Naive thymus-derived CD4-positive, alpha-beta T cell (primary cell): Measurements from ENCODE around the gene SDC1. TPM values are rescaled to one million over a fixed set of nuclear protein-coding genes. Genes with fewer than 3 reads are reported as not detected.
"Not testable (repeated sequence)": the region's sequence is repeated elsewhere in the genome, so short reads cannot be mapped to it uniquely, and the experiment has no call there.

Source experiments
- ATAC-seq: fragments of 150-1000 bp; cut with Tn5 transposase; 2 replicates; pipeline ENCODE4 v1.10.0; 2021; ENCODE audit warnings: mild to moderate bottlenecking, moderate library complexity
- CTCF ChIA-PET: fragments of 350-600 bp; sonication (Branson Sonifier 250); formaldehyde crosslinking; loops from one replicate; lab custom pipeline; 2021; ENCODE audit warnings: antibody characterized with exemption; lab: Charles Lee
- POLR2A ChIA-PET: fragments of 350-600 bp; sonication (Branson Sonifier 250); formaldehyde crosslinking; loops from one replicate; lab custom pipeline; 2021; ENCODE audit warnings: antibody characterized with exemption, inconsistent platforms; lab: Charles Lee
- DNase-seq, 9 donors: peaks; one replicate each; pipeline versions ENCODE4 v3.0.0 to v3.0.0-alpha.2; 2020 to 2022; ENCODE audit warnings: mixed read lengths in 1 of 9
- H3K27ac ChIP-seq: one replicate; pipeline ENCODE4 v1.7.0; 2013; ENCODE audit warnings: mild to moderate bottlenecking, low read depth, low read length, moderate library complexity
- H3K27me3 ChIP-seq, 2 donors: one replicate each; pipeline ENCODE4 v1.7.0; 2013; ENCODE audit warnings: low read length in 2 of 2, mild to moderate bottlenecking in 2 of 2, moderate library complexity in 2 of 2; ENCODE audit not compliant: control insufficient read depth in 2 of 2, insufficient read depth in 2 of 2
- H3K36me3 ChIP-seq, 3 experiments: 1 replicate in 2 of 3; 2 replicates in 1 of 3; pipeline ENCODE4 v1.7.0; 2013; ENCODE audit warnings: low read length in 3 of 3, mild to moderate bottlenecking in 3 of 3, moderate library complexity in 1 of 3; ENCODE audit not compliant: insufficient read depth in 3 of 3, control insufficient read depth in 2 of 3
- H3K4me1 ChIP-seq, 2 donors: one replicate each; pipeline ENCODE4 v1.7.0; 2013; ENCODE audit warnings: low read length in 2 of 2, mild to moderate bottlenecking in 2 of 2, moderate library complexity in 1 of 2; ENCODE audit not compliant: control insufficient read depth in 2 of 2, insufficient read depth in 2 of 2
- H3K4me3 ChIP-seq: 2 replicates; pipeline ENCODE4 v1.7.0; 2013; ENCODE audit warnings: mild to moderate bottlenecking, low read length
- H3K9me3 ChIP-seq, 3 experiments: 1 replicate in 2 of 3; 2 replicates in 1 of 3; pipeline ENCODE4 v1.7.0; 2013; ENCODE audit warnings: low read length in 3 of 3; ENCODE audit not compliant: control insufficient read depth in 2 of 3
- H3K27ac Mint-ChIP-seq, 9 donors: one replicate each; pipeline ENCODE4 v1.8.0; 2020 to 2022; ENCODE audit warnings: mixed read lengths in 9 of 9, mild to moderate bottlenecking in 8 of 9, moderate library complexity in 5 of 9, inconsistent platforms in 2 of 9
- H3K27me3 Mint-ChIP-seq, 5 donors: one replicate each; pipeline ENCODE4 v1.8.0; 2021 to 2022; ENCODE audit warnings: mixed read lengths in 5 of 5, mild to moderate bottlenecking in 1 of 5
- H3K36me3 Mint-ChIP-seq, 5 donors: one replicate each; pipeline ENCODE4 v1.8.0; 2020 to 2022; ENCODE audit warnings: mixed read lengths in 5 of 5, mild to moderate bottlenecking in 3 of 5, inconsistent platforms in 1 of 5
- H3K4me1 Mint-ChIP-seq, 7 donors: one replicate each; pipeline ENCODE4 v1.8.0; 2020 to 2022; ENCODE audit warnings: mixed read lengths in 7 of 7, mild to moderate bottlenecking in 3 of 7, inconsistent platforms in 1 of 7
- H3K4me3 Mint-ChIP-seq, 10 donors: one replicate each; pipeline ENCODE4 v1.8.0; 2020 to 2022; ENCODE audit warnings: mild to moderate bottlenecking in 10 of 10, mixed read lengths in 10 of 10, moderate library complexity in 6 of 10, inconsistent platforms in 2 of 10
- H3K9me3 Mint-ChIP-seq, 11 donors: one replicate each; pipeline ENCODE4 v1.8.0; 2020 to 2022; ENCODE audit warnings: mixed read lengths in 11 of 11, mild to moderate bottlenecking in 4 of 11, inconsistent platforms in 1 of 11, moderate library complexity in 1 of 11
- intact Hi-C, 2 donors: fragments of 100-400 bp; cut with micrococcal nuclease; formaldehyde crosslinking; loops; one replicate each; pipeline ENCODE4 v1.15.1; 2023
- polyA plus RNA-seq, 2 donors: library from polyadenylated mRNA; unstranded; fragments of 300-500 nt; fragmentation: Illumina TruSeq; gene quantifications; one replicate each; pipeline ENCODE4 v1.2.3, GENCODE V29; 2021
- total RNA-seq, 6 experiments: library from RNA in 5 of 6; stranded (reverse) in 5 of 6; gene quantifications; 1 replicate in 5 of 6; 2 replicates in 1 of 6; pipeline ENCODE4 v1.2.3 and lab custom pipeline; 2021 to 2026

SDC1 gene
- total and polyA plus RNA-seq, 7 experiments from 2014 or later = 0.12 to 0.37 (median 0.22) TPM; not detected in 4

- intact Hi-C loops = loop anchor here in 1 of 2 donors (5.0 kb wide), 1 partner anchor 43 kb away; no protein-coding TSS in a partner anchor
- POLR2A ChIA-PET = no interaction called here
- Histone ChIP-seq H3K36me3 (peaks cover 28 to 68% (median 30%) of the 10 kb centered on the region in 3 experiments), H3K4me3 (no peak overlapping the region), H3K4me1 (no peaks in the 10 kb centered on the region), H3K27me3 (no peaks in the 10 kb centered on the region), H3K27ac (no peak overlapping the region), H3K9me3 (no peaks in the 10 kb centered on the region)
- H3K36me3 Mint-ChIP-seq = peaks cover 6 to 62% (median 31%) of the 10 kb centered on the region in 5 donors
- H3K27me3 Mint-ChIP-seq = no peaks in the 10 kb centered on the region
- CTCF ChIA-PET = no interaction called here
- no peaks in the 10 kb centered on the region for H3K4me1 Mint-ChIP-seq
- DNase-seq (no peak), ATAC-seq (no peak)
- no peak overlapping the region for H3K4me3 Mint-ChIP-seq
- no peaks in the 10 kb centered on the region for H3K9me3 Mint-ChIP-seq
- no peak overlapping the region for H3K27ac Mint-ChIP-seq
These were observed 29.8 kb upstream of the SDC1 start for GRCh38 chr2:20254731-20255130.

GRCh38 chr2:20250436-20250835 is 25.5 kb upstream of the SDC1 start:
- CTCF ChIA-PET = interaction anchor here (0.7 kb wide), 1 partner anchor 41 kb away, joined by 3 read pairs; no protein-coding TSS in a partner anchor
- peaks cover 15 to 55% (median 24%) of the 10 kb centered on the region in 3 experiments for H3K36me3 ChIP-seq
- Mint-ChIP-seq H3K36me3 (peaks cover 9 to 76% (median 43%) of the 10 kb centered on the region in 5 donors), H3K4me3 (no peak overlapping the region), H3K27me3 (no peaks in the 10 kb centered on the region), H3K9me3 (no peaks in the 10 kb centered on the region), H3K27ac (no peak overlapping the region), H3K4me1 (peaks cover 0 to 3% (median 0%) of the 10 kb centered on the region in 7 donors)
- H3K27ac ChIP-seq = no peak overlapping the region
- intact Hi-C loops = loop anchor here in 1 of 2 donors (5.0 kb wide), 1 partner anchor 47 kb away; no protein-coding TSS in a partner anchor
- no peaks in the 10 kb centered on the region for H3K4me1 ChIP-seq
- no peak for DNase-seq
- H3K9me3 ChIP-seq = no peaks in the 10 kb centered on the region
- no peaks in the 10 kb centered on the region for H3K27me3 ChIP-seq
- POLR2A ChIA-PET = no interaction called here
- H3K4me3 ChIP-seq = no peak overlapping the region
- ATAC-seq = no peak

GRCh38 chr2:20249170-20249569 is 24.2 kb upstream of the SDC1 start:
- Histone ChIP-seq H3K27me3 (no peaks in the 10 kb centered on the region), H3K4me1 (no peaks in the 10 kb centered on the region), H3K9me3 (no peaks in the 10 kb centered on the region), H3K27ac (no peak overlapping the region), H3K4me3 (no peak overlapping the region), H3K36me3 (peaks cover 12 to 43% (median 19%) of the 10 kb centered on the region in 3 experiments)
- ChIA-PET POLR2A (no interaction called here), CTCF (no interaction called here)
- H3K4me1 Mint-ChIP-seq = peaks cover 0 to 3% (median 0%) of the 10 kb centered on the region in 7 donors
- intact Hi-C loops = loop anchor here (5.0 to 10.0 kb wide), 3 partner anchors 78 to 406 kb away; partner anchors contain the start of genes HS1BP3 (in 1 of the 2) and PUM2 (in 1 of the 2)
- no peaks in the 10 kb centered on the region for H3K9me3 Mint-ChIP-seq
- ATAC-seq (no peak), DNase-seq (no peak)
- H3K27me3 Mint-ChIP-seq = no peaks in the 10 kb centered on the region
- peaks cover 9 to 69% (median 41%) of the 10 kb centered on the region in 5 donors for H3K36me3 Mint-ChIP-seq
- peak overlapping the region in 3 of 9 donors; percentile 2 to 62 (median 7) for H3K27ac Mint-ChIP-seq
- no peak overlapping the region for H3K4me3 Mint-ChIP-seq

GRCh38 chr2:20247084-20247483 is 22.2 kb upstream of the SDC1 start:
- CTCF ChIA-PET = interaction anchor here (0.6 kb wide), 1 partner anchor 102 kb away, joined by 5 read pairs; no protein-coding TSS in a partner anchor

DNA sequence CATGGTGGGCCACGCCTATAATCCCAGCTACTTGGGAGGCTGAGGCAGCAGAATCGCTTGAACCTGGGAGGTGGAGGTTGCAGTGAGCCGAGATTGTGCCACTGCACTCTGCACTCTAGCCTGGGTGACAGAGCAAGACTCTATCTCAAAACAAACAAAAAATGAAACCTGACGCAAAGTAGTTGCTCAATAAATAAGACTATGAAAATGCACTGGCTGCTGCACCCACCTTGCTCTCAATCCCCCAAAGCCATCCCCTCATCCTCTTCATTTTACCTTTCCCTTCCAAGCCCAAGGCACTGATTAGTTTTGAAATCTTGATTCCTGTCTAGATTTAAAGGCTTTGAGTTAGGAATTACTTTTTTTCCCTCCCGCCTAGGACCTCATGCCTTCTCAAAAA is 18.7 kb upstream of the SDC1 start:
- H3K27ac ChIP-seq, H3K36me3 ChIP-seq, H3K4me3 Mint-ChIP-seq, H3K9me3 Mint-ChIP-seq, H3K9me3 ChIP-seq, ATAC-seq, H3K4me3 ChIP-seq, CTCF ChIA-PET, DNase-seq, H3K4me1 ChIP-seq, H3K27me3 Mint-ChIP-seq, POLR2A ChIA-PET, H3K27me3 ChIP-seq: not testable (repeated sequence)
- H3K36me3 Mint-ChIP-seq = peaks cover 4 to 23% (median 14%) of the 10 kb centered on the region in 5 donors
- intact Hi-C loops = loop anchor here in 1 of 2 donors (5.0 to 10.0 kb wide), 2 partner anchors 179 to 411 kb away; partner anchors contain the start of gene HS1BP3
- peak overlapping the region in 5 of 9 donors; percentile 4 to 72 (median 46) for H3K27ac Mint-ChIP-seq
- peaks cover 3 to 17% (median 9%) of the 10 kb centered on the region in 7 donors for H3K4me1 Mint-ChIP-seq

More at GRCh38 chr2:20247084-20247483, 22.2 kb upstream of the SDC1 start:
- Mint-ChIP-seq H3K27me3 (no peaks in the 10 kb centered on the region), H3K4me3 (peak overlapping the region in 1 of 10 donors; percentile 21), H3K4me1 (peaks cover under 1 to 9% (median 1%) of the 10 kb centered on the region in 7 donors), H3K9me3 (peaks cover 0 to 6% (median 0%) of the 10 kb centered on the region in 11 donors), H3K27ac (peak overlapping the region in 4 of 9 donors; percentile 22 to 80 (median 70)), H3K36me3 (peaks cover 9 to 54% (median 38%) of the 10 kb centered on the region in 5 donors)
- no peak for ATAC-seq
- Histone ChIP-seq H3K36me3 (peaks cover 0 to 22% (median 14%) of the 10 kb centered on the region in 3 experiments), H3K9me3 (no peaks in the 10 kb centered on the region), H3K4me1 (no peaks in the 10 kb centered on the region), H3K4me3 (no peak overlapping the region), H3K27ac (no peak overlapping the region), H3K27me3 (no peaks in the 10 kb centered on the region)
- intact Hi-C loops = loop anchor here (5.0 to 10.0 kb wide), 3 partner anchors 80 to 408 kb away; partner anchors contain the start of genes HS1BP3 (in 1 of the 2) and PUM2 (in 1 of the 2)
- no peak for DNase-seq
- POLR2A ChIA-PET = no interaction called here

GRCh38 chr2:20242727-20243377 is 17.9 kb upstream of the SDC1 start:
- Mint-ChIP-seq H3K27me3 (peaks cover 0 to 10% (median 1%) of the 10 kb centered on the region in 5 donors), H3K27ac (peak overlapping the region in 4 of 9 donors; percentile 34 to 72 (median 58)), H3K9me3 (peaks cover 0 to 6% (median 0%) of the 10 kb centered on the region in 11 donors), H3K4me3 (peak overlapping the region in 5 of 10 donors; percentile 25 to 63 (median 51)), H3K4me1 (peaks cover 3 to 17% (median 9%) of the 10 kb centered on the region in 7 donors), H3K36me3 (peaks cover 4 to 15% (median 12%) of the 10 kb centered on the region in 5 donors)
- Histone ChIP-seq H3K4me3 (no peak overlapping the region), H3K9me3 (no peaks in the 10 kb centered on the region), H3K36me3 (peaks cover 0 to 1% (median 0%) of the 10 kb centered on the region in 3 experiments), H3K27ac (no peak overlapping the region), H3K4me1 (no peaks in the 10 kb centered on the region), H3K27me3 (no peaks in the 10 kb centered on the region)
- POLR2A ChIA-PET = no interaction called here
- ATAC-seq (peak; percentile 31), DNase-seq (no peak)
- intact Hi-C loops = loop anchor here in 1 of 2 donors (5.0 to 10.0 kb wide), 2 partner anchors 179 to 412 kb away; partner anchors contain the start of gene HS1BP3
- CTCF ChIA-PET = no interaction called here
